ENCODE results near the gene WDPCP. TPM values are rescaled to one million over a fixed set of nuclear protein-coding genes. Genes with fewer than 3 reads are reported as not detected.
"Not testable (repeated sequence)": the region's sequence is repeated elsewhere in the genome, so short reads cannot be mapped to it uniquely, and the experiment has no call there.

WDPCP gene
- total RNA-seq, 2 donors from 2014 or later: 11.6 to 12.9 TPM

GRCh38 chr2:63580651-63581297 lies 7.5 kb downstream of the WDPCP start:
- H3K4me3 Mint-ChIP-seq: no peak overlapping the region
- DNase-seq: no peak
- no peaks in the 10 kb centered on the region for H3K36me3 Mint-ChIP-seq (ENCODE audit: low read depth)
- no peaks in the 10 kb centered on the region for H3K9me3 ChIP-seq (ENCODE audit: control insufficient read depth, low read length, poor library complexity, severe bottlenecking)
- H3K4me1 Mint-ChIP-seq: peaks cover 19% of the 10 kb centered on the region
- no peak overlapping the region for H3K27ac Mint-ChIP-seq
- no peaks in the 10 kb centered on the region for H3K27me3 Mint-ChIP-seq
- no peak for ATAC-seq

- H3K4me3 Mint-ChIP-seq: no peak overlapping the region
- H3K27ac Mint-ChIP-seq: no peak overlapping the region
- no peaks in the 10 kb centered on the region for H3K27me3 Mint-ChIP-seq
- H3K9me3 ChIP-seq (ENCODE audit: control insufficient read depth, low read length, poor library complexity, severe bottlenecking): no peaks in the 10 kb centered on the region
- DNase-seq: no peak
- H3K36me3 Mint-ChIP-seq (ENCODE audit: low read depth): peaks cover 3% of the 10 kb centered on the region
- H3K4me1 Mint-ChIP-seq: peaks cover 19% of the 10 kb centered on the region
- no peak for ATAC-seq
These were observed 9.5 kb downstream of the WDPCP start for GRCh38 chr2:63578767-63579166.

DNA sequence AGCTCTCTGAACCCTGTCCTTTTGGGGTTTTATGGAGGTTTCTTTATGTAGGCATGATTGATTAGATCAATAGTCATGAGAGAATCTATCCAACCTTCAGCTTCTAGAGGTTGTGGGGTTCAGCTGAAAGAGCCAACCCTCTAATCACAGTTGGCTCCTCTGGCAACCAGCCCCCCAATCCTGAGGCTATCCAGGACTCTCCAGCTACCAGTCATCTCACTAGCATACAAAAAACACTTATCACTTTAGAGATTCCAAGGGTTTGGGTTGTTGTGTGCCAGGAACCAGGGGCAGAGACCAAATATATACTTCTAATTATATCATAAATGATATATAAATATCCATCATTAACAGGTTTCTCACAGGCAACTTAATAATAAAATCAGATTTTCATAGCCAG lies 11.7 kb downstream of the WDPCP start:
- H3K4me3 Mint-ChIP-seq: no peak overlapping the region
- ATAC-seq (no peak), DNase-seq (no peak)
- peaks cover 14% of the 10 kb centered on the region for H3K4me1 Mint-ChIP-seq
- no peaks in the 10 kb centered on the region for H3K9me3 ChIP-seq (ENCODE audit: control insufficient read depth, low read length, poor library complexity, severe bottlenecking)
- H3K27me3 Mint-ChIP-seq: no peaks in the 10 kb centered on the region
- peaks cover 3% of the 10 kb centered on the region for H3K36me3 Mint-ChIP-seq (ENCODE audit: low read depth)
- no peak overlapping the region for H3K27ac Mint-ChIP-seq

- not testable (repeated sequence) for ATAC-seq; H3K27me3 Mint-ChIP-seq; H3K4me3 Mint-ChIP-seq; H3K9me3 ChIP-seq (ENCODE audit: control insufficient read depth, low read length, poor library complexity, severe bottlenecking); H3K27ac Mint-ChIP-seq; H3K4me1 Mint-ChIP-seq; H3K36me3 Mint-ChIP-seq (ENCODE audit: low read depth); DNase-seq
These were observed 14.4 kb downstream of the WDPCP start for GRCh38 chr2:63573726-63574345.

DNA sequence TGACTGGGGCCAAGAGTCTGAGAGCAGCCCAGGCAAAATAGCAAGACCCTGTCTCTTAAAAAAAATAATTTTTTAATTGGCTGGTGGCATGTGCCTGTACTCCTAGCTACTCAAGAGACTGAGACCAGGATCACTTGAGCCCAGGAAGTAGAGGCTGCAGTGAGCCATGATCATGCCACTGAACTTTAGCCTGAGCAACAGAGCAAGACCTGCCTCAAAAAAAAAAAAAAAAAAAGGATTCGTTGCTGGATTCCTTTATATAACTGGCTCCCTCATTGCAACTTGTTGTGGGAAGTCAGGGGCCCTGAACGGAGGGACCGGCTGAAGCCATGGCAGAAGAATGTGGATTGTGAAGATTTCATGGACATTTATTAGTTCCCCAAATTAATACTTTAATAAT lies 15.3 kb downstream of the WDPCP start:
- not testable (repeated sequence) for DNase-seq; H3K4me3 Mint-ChIP-seq; H3K9me3 ChIP-seq (ENCODE audit: control insufficient read depth, low read length, poor library complexity, severe bottlenecking); H3K27me3 Mint-ChIP-seq; H3K4me1 Mint-ChIP-seq; ATAC-seq; H3K27ac Mint-ChIP-seq; H3K36me3 Mint-ChIP-seq (ENCODE audit: low read depth)

- Mint-ChIP-seq H3K36me3 (ENCODE audit: low read depth) (peaks cover 3% of the 10 kb centered on the region), H3K27me3 (no peaks in the 10 kb centered on the region), H3K4me1 (no peaks in the 10 kb centered on the region), H3K4me3 (no peak overlapping the region), H3K27ac (no peak overlapping the region)
- no peak for DNase-seq
- no peak for ATAC-seq
- H3K9me3 ChIP-seq (ENCODE audit: control insufficient read depth, low read length, poor library complexity, severe bottlenecking): no peaks in the 10 kb centered on the region
These were observed 16.3 kb downstream of the WDPCP start for GRCh38 chr2:63572001-63572400.

- no peaks in the 10 kb centered on the region for H3K9me3 ChIP-seq (ENCODE audit: control insufficient read depth, low read length, poor library complexity, severe bottlenecking)
- Mint-ChIP-seq H3K27me3 (no peaks in the 10 kb centered on the region), H3K27ac (no peak overlapping the region), H3K4me1 (no peaks in the 10 kb centered on the region), H3K4me3 (no peak overlapping the region), H3K36me3 (ENCODE audit: low read depth) (peaks cover 3% of the 10 kb centered on the region)
- DNase-seq: no peak
- no peak for ATAC-seq
These were observed 17.0 kb downstream of the WDPCP start for GRCh38 chr2:63571291-63571690.

DNA sequence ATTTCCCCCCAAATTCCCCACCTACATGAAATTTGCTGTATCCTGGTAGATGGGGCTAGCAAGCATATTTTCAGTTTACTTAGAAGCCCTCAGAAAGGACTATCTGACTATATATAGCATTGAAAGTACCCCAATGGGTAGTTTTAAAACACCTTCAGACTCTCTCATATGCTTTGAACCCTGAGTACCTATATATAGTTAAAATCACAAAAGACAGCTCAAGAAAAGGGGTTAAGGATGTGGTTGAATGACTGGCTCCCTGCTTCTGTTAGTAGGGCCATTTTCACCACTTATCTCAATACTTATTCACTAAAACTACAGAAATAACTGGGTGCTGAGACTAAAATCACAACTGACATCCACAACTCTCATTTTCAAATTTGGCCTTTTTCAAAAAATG lies 18.5 kb downstream of the WDPCP start:
- Mint-ChIP-seq H3K36me3 (ENCODE audit: low read depth) (peaks cover 3% of the 10 kb centered on the region), H3K4me3 (no peak overlapping the region), H3K27me3 (no peaks in the 10 kb centered on the region), H3K27ac (no peak overlapping the region), H3K4me1 (no peaks in the 10 kb centered on the region)
- ATAC-seq (no peak), DNase-seq (no peak)
- no peaks in the 10 kb centered on the region for H3K9me3 ChIP-seq (ENCODE audit: control insufficient read depth, low read length, poor library complexity, severe bottlenecking)

- no peak overlapping the region for H3K4me3 Mint-ChIP-seq
- H3K27me3 Mint-ChIP-seq: no peaks in the 10 kb centered on the region
- ATAC-seq (no peak), DNase-seq (no peak)
- H3K9me3 ChIP-seq (ENCODE audit: control insufficient read depth, low read length, poor library complexity, severe bottlenecking): no peaks in the 10 kb centered on the region
- H3K36me3 Mint-ChIP-seq (ENCODE audit: low read depth): no peaks in the 10 kb centered on the region
- H3K27ac Mint-ChIP-seq: no peak overlapping the region
- H3K4me1 Mint-ChIP-seq: no peaks in the 10 kb centered on the region
These were observed 25.5 kb downstream of the WDPCP start for GRCh38 chr2:63562751-63563150.

- ATAC-seq; H3K36me3 Mint-ChIP-seq (ENCODE audit: low read depth); DNase-seq; H3K27ac Mint-ChIP-seq; H3K27me3 Mint-ChIP-seq; H3K9me3 ChIP-seq (ENCODE audit: control insufficient read depth, low read length, poor library complexity, severe bottlenecking); H3K4me1 Mint-ChIP-seq; H3K4me3 Mint-ChIP-seq: not testable (repeated sequence)
These were observed 29.4 kb downstream of the WDPCP start for GRCh38 chr2:63558922-63559321.

- H3K36me3 Mint-ChIP-seq (ENCODE audit: low read depth); H3K27ac Mint-ChIP-seq; DNase-seq; ATAC-seq; H3K9me3 ChIP-seq (ENCODE audit: control insufficient read depth, low read length, poor library complexity, severe bottlenecking); H3K4me3 Mint-ChIP-seq; H3K4me1 Mint-ChIP-seq; H3K27me3 Mint-ChIP-seq: not testable (repeated sequence)
These were observed 30.5 kb downstream of the WDPCP start for GRCh38 chr2:63557819-63558218.

DNA sequence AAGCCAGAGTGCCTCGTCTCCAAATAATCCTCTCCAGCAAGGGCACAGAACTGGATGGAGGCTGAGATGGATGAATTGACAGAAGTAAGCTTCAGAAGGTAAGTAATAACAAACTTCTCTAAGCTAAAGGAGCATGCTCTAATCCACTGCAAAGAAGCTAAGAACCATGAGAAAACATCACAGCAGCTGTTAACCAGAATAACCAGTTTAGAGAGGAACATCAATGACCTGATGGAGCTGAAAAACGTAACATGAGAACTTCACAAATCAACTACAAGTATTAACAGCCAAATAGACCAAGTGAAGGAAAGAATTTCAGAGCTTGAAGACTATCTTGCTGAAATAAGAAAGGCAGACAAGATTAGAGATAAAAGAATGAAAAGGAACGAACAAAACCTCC lies 32.3 kb downstream of the WDPCP start:
- H3K4me3 Mint-ChIP-seq: no peak overlapping the region
- no peak overlapping the region for H3K27ac Mint-ChIP-seq
- DNase-seq: no peak
- H3K4me1 Mint-ChIP-seq: no peaks in the 10 kb centered on the region
- no peaks in the 10 kb centered on the region for H3K36me3 Mint-ChIP-seq (ENCODE audit: low read depth)
- H3K9me3 ChIP-seq (ENCODE audit: control insufficient read depth, low read length, poor library complexity, severe bottlenecking): no peaks in the 10 kb centered on the region
- ATAC-seq: no peak
- H3K27me3 Mint-ChIP-seq: no peaks in the 10 kb centered on the region

DNA sequence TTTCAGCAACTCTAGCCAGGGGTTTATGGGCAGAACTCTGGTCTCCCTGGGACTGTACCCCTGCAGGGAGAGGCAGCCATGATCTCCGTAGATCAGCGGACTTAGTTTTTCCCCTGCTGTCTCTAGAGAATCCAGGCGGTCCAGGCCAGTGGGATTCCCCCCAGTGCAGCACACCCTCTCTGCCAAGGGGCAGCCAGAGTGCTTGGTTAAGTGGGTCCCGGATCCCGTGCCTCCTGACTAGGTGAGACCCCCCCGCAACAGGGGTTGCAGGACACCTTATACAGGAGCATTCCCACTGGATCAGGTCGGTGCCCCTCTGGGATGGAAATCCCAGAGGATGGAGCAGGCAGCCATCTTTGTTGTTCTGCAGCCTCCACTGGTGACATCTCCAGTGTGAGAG lies 33.0 kb downstream of the WDPCP start:
- Mint-ChIP-seq H3K27ac (no peak overlapping the region), H3K27me3 (no peaks in the 10 kb centered on the region), H3K4me3 (no peak overlapping the region), H3K36me3 (ENCODE audit: low read depth) (no peaks in the 10 kb centered on the region), H3K4me1 (peaks cover 2% of the 10 kb centered on the region)
- no peaks in the 10 kb centered on the region for H3K9me3 ChIP-seq (ENCODE audit: control insufficient read depth, low read length, poor library complexity, severe bottlenecking)
- no peak for ATAC-seq
- no peak for DNase-seq

DNA sequence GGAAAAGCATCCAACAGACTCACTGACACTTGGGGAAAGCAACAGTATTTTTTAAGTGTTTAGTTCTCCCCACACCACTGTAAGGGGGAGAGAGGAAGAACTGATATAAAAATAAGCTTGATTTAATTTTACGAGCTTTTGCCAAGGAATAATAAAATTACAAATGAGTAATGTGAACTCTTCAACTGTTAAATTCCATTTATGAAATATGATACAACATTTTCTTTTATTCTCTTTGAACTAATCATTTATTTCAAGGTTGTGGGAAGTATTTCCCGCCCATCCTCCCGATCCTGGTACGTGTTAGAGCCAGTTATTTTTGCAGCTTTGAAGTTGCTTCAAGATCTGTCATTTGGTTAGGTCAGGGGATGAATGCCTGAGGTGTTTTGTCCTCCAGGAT lies 35.2 kb downstream of the WDPCP start:
- DNase-seq (no peak), ATAC-seq (no peak)
- H3K9me3 ChIP-seq (ENCODE audit: control insufficient read depth, low read length, poor library complexity, severe bottlenecking): no peaks in the 10 kb centered on the region
- Mint-ChIP-seq H3K4me1 (peaks cover 4% of the 10 kb centered on the region), H3K27me3 (no peaks in the 10 kb centered on the region), H3K27ac (no peak overlapping the region), H3K4me3 (no peak overlapping the region), H3K36me3 (ENCODE audit: low read depth) (no peaks in the 10 kb centered on the region)

Measured in T-helper 17 cell (primary cell).